ENCODE measurements around the gene SNX33. TPM values are rescaled to one million over a fixed set of nuclear protein-coding genes. Genes with fewer than 3 reads are reported as not detected.
A peak's percentile ranks its signal among the peaks of the same experiment; 100 is the strongest.

Gene SNX33
- total RNA-seq, 1 experiment from 2014 or later = 19.8 TPM

GRCh38 chr15:75694241-75695182 is 46.8 kb downstream of the SNX33 start:
- DNase-seq (ENCODE audit: low spot score) (peak; percentile 63), ATAC-seq (peak; percentile 62)
- ChIA-PET POLR2A (interaction anchor here (0.6 kb wide), 1 partner anchor 29 kb away, joined by 4 read pairs; a partner anchor contains a TSS), CTCF (interaction anchor here (0.5 to 2.2 kb wide), 14 partner anchors 8 to 327 kb away, joined by 3 to 16 read pairs (median 6); partner anchors contain the start of genes MAN2C1 and SNX33)
- Mint-ChIP-seq H3K27ac (peak overlapping the region; percentile 63; the same call in 1 of the 2 replicates), H3K9me3 (no peaks in the 10 kb centered on the region), H3K27me3 (ENCODE audit: low read depth) (peaks cover 4% of the 10 kb centered on the region; the same call in 1 of the 2 replicates), H3K4me3 (no peak overlapping the region), H3K36me3 (no peaks in the 10 kb centered on the region), H3K4me1 (peaks cover 22% of the 10 kb centered on the region)
- TF ChIP-seq ZNF232 (CRISPR knock-in tag; IDR thresholded peaks at IDR 0.05) (0 out of 2 replicates have a peak, but pooled peaks have one; percentile 42), ZNF423 (CRISPR knock-in tag; IDR thresholded peaks at IDR 0.05) (peak; percentile 76), SMAD4 (CRISPR knock-in tag; IDR thresholded peaks at IDR 0.05) (no peak)

- Mint-ChIP-seq H3K27me3 (ENCODE audit: low read depth) (peaks cover 4% of the 10 kb centered on the region; the same call in 1 of the 2 replicates), H3K4me1 (peaks cover 22% of the 10 kb centered on the region), H3K27ac (peak overlapping the region; percentile 66; the same call in 1 of the 2 replicates), H3K4me3 (no peak overlapping the region), H3K9me3 (no peaks in the 10 kb centered on the region), H3K36me3 (no peaks in the 10 kb centered on the region)
- ChIA-PET CTCF (interaction anchor here (0.5 to 2.2 kb wide), 8 partner anchors 9 to 327 kb away, joined by 3 to 16 read pairs (median 6); partner anchors contain the start of gene MAN2C1), POLR2A (no interaction called here)
- ATAC-seq = no peak
- DNase-seq (ENCODE audit: low spot score) = no peak
- no peak for TF ChIP-seq ZNF396 (CRISPR knock-in tag; IDR thresholded peaks at IDR 0.05; ENCODE audit: borderline replicate concordance)
- TF ChIP-seq ARID4B (CRISPR knock-in tag; IDR thresholded peaks at IDR 0.05; ENCODE audit: borderline replicate concordance) = no peak
- TF ChIP-seq FOXP4 (CRISPR knock-in tag; IDR thresholded peaks at IDR 0.05) = no peak
- TF ChIP-seq RELA (CRISPR knock-in tag; IDR thresholded peaks at IDR 0.05; ENCODE audit: borderline replicate concordance) = no peak
- no peak for TF ChIP-seq NFATC4 (CRISPR knock-in tag; IDR thresholded peaks at IDR 0.05)
- TF ChIP-seq NR3C1 (CRISPR knock-in tag; conservative IDR thresholded peaks at IDR 0.05; ENCODE audit: low read depth) = no peak
- no peak for TF ChIP-seq HMGXB4 (CRISPR knock-in tag; IDR thresholded peaks at IDR 0.05)
- TF ChIP-seq CREB1 (CRISPR knock-in tag; IDR thresholded peaks at IDR 0.05) = no peak
These were observed 47.5 kb downstream of the SNX33 start for GRCh38 chr15:75695220-75695619.

Data from WTC11 (cell line).